HCT116 (cell line): Measurements from ENCODE around the gene CELF2.

Source experiments
- CTCF ChIP-seq, 3 experiments: fragments of 200-600 bp in 1 of 3; sonication (generic) in 1 of 3; IDR thresholded peaks in 2 of 3; conservative IDR thresholded peaks in 1 of 3; 2 replicates each; pipeline ENCODE4 v1.5.1; 2012 to 2017; ENCODE audit warnings: low read depth in 2 of 3, low read length in 2 of 3, antibody characterized with exemption in 1 of 3, borderline replicate concordance in 1 of 3, control low read depth in 1 of 3, mild to moderate bottlenecking in 1 of 3, mixed read lengths in 1 of 3, mixed run types in 1 of 3, moderate library complexity in 1 of 3; ENCODE audit not compliant: insufficient read depth in 1 of 3
- JUND ChIP-seq: IDR thresholded peaks from 2 replicates; pipeline ENCODE4 v1.6.1; 2012
- REST ChIP-seq: IDR thresholded peaks from 2 replicates; pipeline ENCODE4 v1.6.1; 2012; ENCODE audit warnings: low read depth

- no peak for TF ChIP-seq CTCF (IDR thresholded peaks at IDR 0.05 in 2 of 3, conservative IDR thresholded peaks at IDR 0.05 in 1 of 3; ENCODE audit: borderline replicate concordance in 1 of 3, insufficient read depth in 1 of 3, low read depth in 2 of 3, low read length in 2 of 3)
- no peak for TF ChIP-seq JUND
- TF ChIP-seq REST, result no peak
Observed at GRCh38 chr10:10976652-10977051, 41.0 kb upstream of the CELF2 start.
